ENCODE data around the gene CCDC191. TPM values are rescaled to one million over a fixed set of nuclear protein-coding genes. Genes with fewer than 3 reads are reported as not detected.

CCDC191 gene
- polyA plus RNA-seq, 3 donors = 0.48 to 2.9 (median 1.2) TPM

DNA sequence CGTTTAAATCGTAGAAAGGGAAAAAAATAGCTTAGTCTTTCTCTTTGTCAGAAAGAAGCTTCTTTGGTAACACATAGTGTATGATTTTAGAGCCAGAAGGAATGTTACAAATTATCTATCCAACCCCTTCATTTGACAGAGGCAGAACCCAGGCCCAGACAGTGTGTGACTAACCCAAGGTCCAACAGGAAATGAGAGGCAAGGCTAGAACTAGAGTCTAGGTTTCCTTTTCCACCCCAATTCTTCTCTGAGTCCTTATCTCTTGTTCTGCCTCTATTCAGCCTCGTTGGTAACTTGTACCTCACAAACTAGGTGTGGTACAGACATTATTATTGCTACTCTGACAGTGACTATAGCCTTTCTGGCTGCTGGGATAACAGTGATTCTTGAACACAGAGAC, 39.5 kb upstream of the CCDC191 start:
- DNase-seq = no peak
- Mint-ChIP-seq H3K36me3 (peaks cover 2% of the 10 kb centered on the region in 2 donors), H3K4me1 (peaks cover 28% of the 10 kb centered on the region), H3K27me3 (ENCODE audit: low read depth in 3 of 3) (peaks cover 1 to 4% (median 2%) of the 10 kb centered on the region in 3 donors), H3K4me3 (no peak overlapping the region), H3K27ac (no peak overlapping the region), H3K9me3 (peaks cover 0 to 5% (median 0%) of the 10 kb centered on the region in 7 donors)
- H3K9ac ChIP-seq (ENCODE audit: insufficient read depth, low read length, poor library complexity, severe bottlenecking) = no peak overlapping the region
- no peaks in the 10 kb centered on the region for H3K9me3 ChIP-seq (replicated peaks in 1 of 2; ENCODE audit: control insufficient read depth in 1 of 2, insufficient read depth in 1 of 2, low read length in 2 of 2)
- no CpG with 5 or more reads among the region's 3 CpGs for WGBS (ENCODE audit: insufficient coverage)
- H3K79me2 ChIP-seq (ENCODE audit: insufficient read depth, low read length) = no peaks in the 10 kb centered on the region
- no peaks in the 10 kb centered on the region for H3K27me3 ChIP-seq (ENCODE audit: control insufficient read depth in 2 of 2, insufficient read depth in 2 of 2, low read length in 2 of 2)
- no peak overlapping the region for H3K27ac ChIP-seq (ENCODE audit: low read depth in 1 of 2, low read length in 2 of 2)
- TF ChIP-seq, protein P1, sequence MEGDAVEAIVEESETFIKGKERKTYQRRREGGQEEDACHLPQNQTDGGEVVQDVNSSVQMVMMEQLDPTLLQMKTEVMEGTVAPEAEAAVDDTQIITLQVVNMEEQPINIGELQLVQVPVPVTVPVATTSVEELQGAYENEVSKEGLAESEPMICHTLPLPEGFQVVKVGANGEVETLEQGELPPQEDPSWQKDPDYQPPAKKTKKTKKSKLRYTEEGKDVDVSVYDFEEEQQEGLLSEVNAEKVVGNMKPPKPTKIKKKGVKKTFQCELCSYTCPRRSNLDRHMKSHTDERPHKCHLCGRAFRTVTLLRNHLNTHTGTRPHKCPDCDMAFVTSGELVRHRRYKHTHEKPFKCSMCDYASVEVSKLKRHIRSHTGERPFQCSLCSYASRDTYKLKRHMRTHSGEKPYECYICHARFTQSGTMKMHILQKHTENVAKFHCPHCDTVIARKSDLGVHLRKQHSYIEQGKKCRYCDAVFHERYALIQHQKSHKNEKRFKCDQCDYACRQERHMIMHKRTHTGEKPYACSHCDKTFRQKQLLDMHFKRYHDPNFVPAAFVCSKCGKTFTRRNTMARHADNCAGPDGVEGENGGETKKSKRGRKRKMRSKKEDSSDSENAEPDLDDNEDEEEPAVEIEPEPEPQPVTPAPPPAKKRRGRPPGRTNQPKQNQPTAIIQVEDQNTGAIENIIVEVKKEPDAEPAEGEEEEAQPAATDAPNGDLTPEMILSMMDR (IDR thresholded peaks at IDR 0.05) = no peak
- intact Hi-C loops (cut with micrococcal nuclease) = no loop called here
- no peak overlapping the region for H3K4me2 ChIP-seq (replicated peaks; ENCODE audit: extremely low read depth, low read length, poor library complexity, severe bottlenecking)
- no peak overlapping the region for H3K4me3 ChIP-seq (replicated peaks in 1 of 3; ENCODE audit: low read depth in 2 of 3, low read length in 3 of 3)
- no peaks in the 10 kb centered on the region for H4K20me1 ChIP-seq (ENCODE audit: insufficient read depth, low read length)
- no peaks in the 10 kb centered on the region for H3K36me3 ChIP-seq (replicated peaks in 1 of 2; ENCODE audit: control insufficient read depth in 1 of 2, insufficient read depth in 2 of 2, low read length in 2 of 2)
- H3K4me1 ChIP-seq (ENCODE audit: control insufficient read depth in 1 of 2, insufficient read depth in 2 of 2, low read length in 2 of 2) = peaks cover 26 to 29% of the 10 kb centered on the region in 2 donors
- no peak overlapping the region for H2AFZ ChIP-seq (ENCODE audit: insufficient read depth, low read depth, low read length, poor library complexity, severe bottlenecking)

DNA sequence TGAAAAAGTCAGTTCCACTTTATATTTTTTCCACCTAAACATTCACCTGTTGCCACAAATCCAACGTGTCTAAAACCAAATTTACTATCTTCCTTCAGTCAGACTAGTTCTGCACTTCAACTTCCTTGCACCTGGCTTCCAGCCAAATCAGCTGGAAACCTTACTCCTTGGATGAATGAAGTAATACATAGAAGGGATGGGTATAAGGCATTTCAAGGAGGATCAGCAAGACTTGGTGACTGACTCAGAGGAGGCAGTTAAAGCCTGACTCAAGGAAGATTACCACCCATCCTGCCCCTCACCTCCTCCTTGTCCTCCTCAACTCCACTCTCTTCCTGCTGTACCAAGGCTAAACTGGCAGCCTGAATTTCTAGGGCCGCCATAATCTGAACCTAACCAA, 37.3 kb upstream of the CCDC191 start:
- Mint-ChIP-seq H3K4me3 (no peak overlapping the region), H3K27ac (peak overlapping the region; percentile 19 to 97 (median 75)), H3K27me3 (ENCODE audit: low read depth in 3 of 3) (peaks cover 1 to 4% (median 2%) of the 10 kb centered on the region in 3 donors), H3K9me3 (peaks cover 0 to 6% (median 0%) of the 10 kb centered on the region in 7 donors), H3K36me3 (peaks cover 2 to 3% of the 10 kb centered on the region in 2 donors), H3K4me1 (peaks cover 28% of the 10 kb centered on the region)
- TF ChIP-seq, protein P1 (IDR thresholded peaks at IDR 0.05) = no peak
- Histone ChIP-seq H3K9me3 (replicated peaks in 1 of 2; ENCODE audit: control insufficient read depth in 1 of 2, insufficient read depth in 1 of 2, low read length in 2 of 2) (no peaks in the 10 kb centered on the region), H4K20me1 (ENCODE audit: insufficient read depth, low read length) (no peaks in the 10 kb centered on the region), H3K36me3 (replicated peaks in 1 of 2; ENCODE audit: control insufficient read depth in 1 of 2, insufficient read depth in 2 of 2, low read length in 2 of 2) (no peaks in the 10 kb centered on the region), H3K4me3 (replicated peaks in 1 of 3; ENCODE audit: low read depth in 2 of 3, low read length in 3 of 3) (no peak overlapping the region), H3K4me2 (replicated peaks; ENCODE audit: extremely low read depth, low read length, poor library complexity, severe bottlenecking) (no peak overlapping the region), H3K9ac (ENCODE audit: insufficient read depth, low read length, poor library complexity, severe bottlenecking) (no peak overlapping the region), H2AFZ (ENCODE audit: insufficient read depth, low read depth, low read length, poor library complexity, severe bottlenecking) (no peak overlapping the region), H3K79me2 (ENCODE audit: insufficient read depth, low read length) (no peaks in the 10 kb centered on the region), H3K4me1 (ENCODE audit: control insufficient read depth in 1 of 2, insufficient read depth in 2 of 2, low read length in 2 of 2) (peaks cover 26 to 29% of the 10 kb centered on the region in 2 donors), H3K27ac (ENCODE audit: low read depth in 1 of 2, low read length in 2 of 2) (no peak overlapping the region), H3K27me3 (ENCODE audit: control insufficient read depth in 2 of 2, insufficient read depth in 2 of 2, low read length in 2 of 2) (no peaks in the 10 kb centered on the region)
- DNase-seq = peak; percentile 17 to 35 (median 28)
- WGBS (ENCODE audit: insufficient coverage) = no CpG with 5 or more reads among the region's 2 CpGs
- intact Hi-C loops (cut with micrococcal nuclease) = loop anchor here in 1 of 2 donors (5.0 kb wide), 1 partner anchor 256 kb away; the partner anchor contains the start of gene GRAMD1C
